H54 (cell line): ENCODE results near the gene USP51.
"Not testable (repeated sequence)": the region's sequence is repeated elsewhere in the genome, so short reads cannot be mapped to it uniquely, and the experiment has no call there.

ENCODE experiments used
- DNase-seq: peaks from one replicate; pipeline ENCODE4 v3.0.0; 2011; ENCODE audit warnings: low spot score, mixed read lengths; ENCODE audit not compliant: insufficient read length
- FAIRE-seq: peaks from 3 replicates; lab custom pipeline; 2011; peaks lifted over from hg19 to GRCh38; lab: Jason Lieb, UNC
- POLR2A ChIP-seq: IDR thresholded peaks from 2 replicates; pipeline ENCODE4 v1.6.1; 2011; ENCODE audit warnings: low read depth, mild to moderate bottlenecking, low read length

Gene USP51

GRCh38 chrX:55451141-55451540 is 38.5 kb downstream of the USP51 start:
- DNase-seq (no peak), FAIRE-seq (no peak)
- TF ChIP-seq POLR2A, result no peak

DNA sequence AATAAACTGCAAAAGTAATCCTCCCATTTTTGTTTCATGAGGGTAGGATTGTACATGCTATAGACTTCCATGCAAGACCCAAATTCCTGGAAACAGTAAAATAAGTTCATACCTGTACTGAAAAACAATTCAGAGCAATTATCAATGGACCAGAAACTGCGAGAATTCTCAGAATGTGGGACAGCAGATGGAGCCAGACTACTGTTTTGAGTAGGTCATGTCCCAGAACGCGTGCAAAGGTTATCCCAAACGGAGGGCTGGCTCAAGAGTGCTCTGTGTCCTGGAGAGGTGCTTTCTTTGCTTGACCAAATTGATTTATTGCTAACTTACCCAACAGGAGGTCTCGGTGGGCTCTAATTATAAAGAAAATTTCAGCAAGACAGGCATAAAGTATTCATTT is 39.4 kb downstream of the USP51 start:
- TF ChIP-seq POLR2A, result no peak
- FAIRE-seq (no peak), DNase-seq (no peak)

GRCh38 chrX:55443468-55443867 is 46.2 kb downstream of the USP51 start:
- FAIRE-seq, result not testable (repeated sequence)

More at GRCh38 chrX:55443468-55443867, 46.2 kb downstream of the USP51 start:
- DNase-seq, result not testable (repeated sequence)
